Kidney (tissue), 14 donors: ENCODE data around the gene FANCD2. TPM values are rescaled to one million over a fixed set of nuclear protein-coding genes. Genes with fewer than 3 reads are reported as not detected.
A peak's percentile ranks its signal among the peaks of the same experiment; 100 is the strongest.
"Not testable (repeated sequence)": the region's sequence is repeated elsewhere in the genome, so short reads cannot be mapped to it uniquely, and the experiment has no call there.

Source experiments
- DNase-seq, 5 donors: peaks; one replicate each; pipeline ENCODE4 v3.0.0-alpha.2; 2013 to 2020
- FAIRE-seq: peaks from 2 replicates; lab custom pipeline; 2012; peaks lifted over from hg19 to GRCh38; lab: Jason Lieb, UNC
- H3K27ac ChIP-seq, 2 donors: one replicate each; pipeline ENCODE4 v1.7.0; 2013; ENCODE audit warnings: low read depth in 2 of 2, low read length in 2 of 2, inconsistent platforms in 1 of 2
- H3K27me3 ChIP-seq: one replicate; pipeline ENCODE4 v1.7.1; 2013; ENCODE audit warnings: low read length, inconsistent platforms; ENCODE audit not compliant: control insufficient read depth, insufficient read depth
- H3K36me3 ChIP-seq, 3 donors: one replicate each; pipeline versions ENCODE4 v1.7.0 to v1.7.1; 2013; ENCODE audit warnings: low read length in 3 of 3, control low read depth in 1 of 3, inconsistent platforms in 1 of 3; ENCODE audit not compliant: insufficient read depth in 3 of 3, control insufficient read depth in 2 of 3
- H3K4me1 ChIP-seq, 3 donors: one replicate each; pipeline versions ENCODE4 v1.7.0 to v1.7.1; 2013; ENCODE audit warnings: low read length in 3 of 3, inconsistent platforms in 1 of 3, low read depth in 1 of 3; ENCODE audit not compliant: control insufficient read depth in 2 of 3, insufficient read depth in 2 of 3
- H3K4me3 ChIP-seq, 3 donors: one replicate each; pipeline versions ENCODE4 v1.7.0 to v1.8.1; 2013; ENCODE audit warnings: low read length in 3 of 3, control low read depth in 1 of 3, inconsistent platforms in 1 of 3
- H3K9ac ChIP-seq, 3 donors: one replicate each; pipeline versions ENCODE4 v1.7.0 to v1.7.1; 2013; ENCODE audit warnings: low read length in 3 of 3, control low read depth in 1 of 3, inconsistent platforms in 1 of 3
- H3K9me3 ChIP-seq, 3 donors: one replicate each; pipeline versions ENCODE4 v1.7.0 to v1.7.1; 2013; ENCODE audit warnings: low read length in 3 of 3, control low read depth in 1 of 3, inconsistent platforms in 1 of 3; ENCODE audit not compliant: control insufficient read depth in 2 of 3, insufficient read depth in 1 of 3
- intact Hi-C: fragments of 100-400 bp; cut with DNase I; formaldehyde crosslinking; loops from one replicate; pipeline ENCODE4 v1.11.1; 2022
- polyA plus RNA-seq: library from polyadenylated mRNA; stranded (reverse); fragments of 350-450 nt; fragmentation: Illumina TruSeq; extraction: RNeasy Lipid Tissue Mini Kit (QIAGEN cat#74804); gene quantifications from one replicate; pipeline ENCODE4 v1.2.3, GENCODE V29; 2014; ENCODE audit warnings: low read depth, low replicate concordance; ENCODE audit not compliant: insufficient read depth
- total RNA-seq: library from RNA; stranded (reverse); fragmentation: NEBNext Ultra II Directional; extraction: Animal tissue kit (Norgen Biotek cat#: 25700); gene quantifications from one replicate; pipeline ENCODE4 v1.2.1, GENCODE V29; 2021
- TF ChIP-seq, protein P1 (sequence below): IDR thresholded peaks from 3 replicates; pipeline ENCODE4 v1.5.1; 2012; ENCODE audit warnings: mild to moderate bottlenecking, moderate library complexity, borderline replicate concordance; ENCODE audit not compliant: insufficient read depth; ENCODE audit errors: extremely low read depth
- donor health status: control.
- donor health status: control.
- donor health status: control.
- donor health status: control.
- donor health status: control.
- donor health status: DM: yes; HTN: yes; CAD: no.
- donor health status: Normal renal cell carcinoma (clear cell type).

FANCD2 gene
- total and polyA plus RNA-seq, 2 donors from 2014 or later: 0.86 to 4.8 TPM

DNA sequence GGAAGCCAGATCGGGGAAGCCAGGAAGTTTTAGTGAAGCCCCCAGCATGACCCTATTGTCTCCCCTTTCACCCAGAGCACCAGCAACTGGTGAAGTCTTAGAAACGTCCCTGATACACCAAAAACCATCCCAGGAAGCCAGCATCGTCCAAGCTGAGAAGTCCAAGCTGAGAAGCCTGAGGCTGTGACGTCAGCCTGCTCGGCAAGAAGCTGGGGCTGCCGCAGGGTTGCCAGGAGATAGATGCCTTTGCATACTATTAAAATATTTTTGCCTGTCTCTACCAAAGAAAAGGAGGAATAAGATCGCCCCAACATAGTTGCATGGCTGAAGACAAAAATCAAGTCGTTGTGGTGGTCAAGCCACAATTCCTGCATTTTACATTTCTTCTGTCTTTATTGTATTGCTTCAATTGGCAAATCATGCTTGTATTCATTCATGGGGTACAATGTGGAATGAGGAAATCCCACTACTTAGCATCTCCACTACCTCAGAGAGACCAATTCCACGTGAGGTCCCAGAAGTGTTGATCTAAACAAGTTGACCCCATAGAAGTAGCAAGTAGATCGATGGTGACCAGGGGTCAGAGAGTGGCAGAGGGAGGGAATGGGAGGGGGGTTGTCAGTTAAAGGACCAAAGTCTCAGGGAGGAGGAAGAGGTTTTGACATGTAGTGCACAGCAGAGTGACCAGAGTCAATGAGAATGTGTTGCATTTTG lies 20.0 kb upstream of the FANCD2 start:
- intact Hi-C loops: no loop called here
- H3K36me3 ChIP-seq: no peaks in the 10 kb centered on the region
- H3K4me1 ChIP-seq: peaks cover 0 to 5% (median 5%) of the 10 kb centered on the region in 3 donors
- no peak overlapping the region for H3K27ac ChIP-seq
- no peak for DNase-seq
- no peaks in the 10 kb centered on the region for H3K9me3 ChIP-seq
- no peak overlapping the region for H3K4me3 ChIP-seq
- TF ChIP-seq, protein P1, sequence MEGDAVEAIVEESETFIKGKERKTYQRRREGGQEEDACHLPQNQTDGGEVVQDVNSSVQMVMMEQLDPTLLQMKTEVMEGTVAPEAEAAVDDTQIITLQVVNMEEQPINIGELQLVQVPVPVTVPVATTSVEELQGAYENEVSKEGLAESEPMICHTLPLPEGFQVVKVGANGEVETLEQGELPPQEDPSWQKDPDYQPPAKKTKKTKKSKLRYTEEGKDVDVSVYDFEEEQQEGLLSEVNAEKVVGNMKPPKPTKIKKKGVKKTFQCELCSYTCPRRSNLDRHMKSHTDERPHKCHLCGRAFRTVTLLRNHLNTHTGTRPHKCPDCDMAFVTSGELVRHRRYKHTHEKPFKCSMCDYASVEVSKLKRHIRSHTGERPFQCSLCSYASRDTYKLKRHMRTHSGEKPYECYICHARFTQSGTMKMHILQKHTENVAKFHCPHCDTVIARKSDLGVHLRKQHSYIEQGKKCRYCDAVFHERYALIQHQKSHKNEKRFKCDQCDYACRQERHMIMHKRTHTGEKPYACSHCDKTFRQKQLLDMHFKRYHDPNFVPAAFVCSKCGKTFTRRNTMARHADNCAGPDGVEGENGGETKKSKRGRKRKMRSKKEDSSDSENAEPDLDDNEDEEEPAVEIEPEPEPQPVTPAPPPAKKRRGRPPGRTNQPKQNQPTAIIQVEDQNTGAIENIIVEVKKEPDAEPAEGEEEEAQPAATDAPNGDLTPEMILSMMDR: no peak
- FAIRE-seq: no peak
- H3K27me3 ChIP-seq: no peaks in the 10 kb centered on the region
- H3K9ac ChIP-seq: no peak overlapping the region

DNA sequence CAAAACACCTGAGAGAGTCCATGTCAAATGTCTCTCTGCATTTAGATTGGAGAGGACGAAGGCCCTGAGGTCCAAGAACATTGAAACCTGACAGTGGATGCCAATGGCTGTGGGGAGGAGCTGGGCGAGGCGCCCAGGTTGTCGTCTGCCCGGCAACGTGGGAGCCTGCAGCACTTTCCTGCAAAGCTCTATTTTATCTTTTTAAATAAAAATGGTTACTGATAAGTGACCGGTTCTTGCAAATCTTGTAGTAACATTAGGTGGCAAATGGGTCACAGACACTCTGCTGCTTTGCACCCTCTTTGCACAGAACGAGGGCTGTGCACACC lies 19.5 kb upstream of the FANCD2 start:
- H3K27me3 ChIP-seq: no peaks in the 10 kb centered on the region
- TF ChIP-seq, protein P1: no peak
- no peak for FAIRE-seq
- no peak overlapping the region for H3K4me3 ChIP-seq
- H3K36me3 ChIP-seq: no peaks in the 10 kb centered on the region
- H3K9ac ChIP-seq: no peak overlapping the region
- no peak for DNase-seq
- no peaks in the 10 kb centered on the region for H3K9me3 ChIP-seq
- intact Hi-C loops: no loop called here
- no peak overlapping the region for H3K27ac ChIP-seq
- peaks cover 0 to 5% (median 5%) of the 10 kb centered on the region in 3 donors for H3K4me1 ChIP-seq

DNA sequence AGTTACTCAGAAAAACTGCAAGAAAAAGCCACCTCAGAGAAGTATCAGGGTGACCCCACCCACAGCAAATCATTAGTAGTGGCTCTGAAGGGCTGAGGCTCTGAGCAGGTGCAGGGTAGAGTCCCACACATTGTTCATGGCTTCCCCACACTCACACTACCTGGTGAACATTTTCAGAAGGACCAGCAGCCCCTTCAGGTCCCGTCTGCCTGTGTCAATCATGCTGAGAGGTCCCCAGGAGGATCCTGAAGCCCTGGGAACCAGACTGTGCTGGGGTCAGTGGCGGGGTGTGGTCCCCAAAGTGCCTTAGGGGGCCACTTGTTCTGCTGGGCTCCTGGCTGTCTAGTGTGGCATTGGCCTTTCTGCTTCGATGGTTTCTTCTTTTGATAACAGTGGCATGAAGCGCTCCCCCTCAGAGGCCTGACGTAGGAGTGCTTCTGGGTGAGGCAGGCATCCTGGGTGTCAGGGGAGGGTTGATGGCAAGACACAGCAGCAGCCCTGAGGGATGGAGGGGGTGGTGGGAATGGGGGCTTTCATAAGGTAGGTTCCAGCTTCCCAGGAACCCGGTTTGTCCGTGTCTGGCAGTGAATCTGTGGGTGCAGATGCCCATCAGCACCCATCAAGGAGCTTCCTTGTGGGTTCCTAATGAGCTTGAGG lies 19.0 kb upstream of the FANCD2 start:
- Histone ChIP-seq H3K9me3 (no peaks in the 10 kb centered on the region), H3K27ac (no peak overlapping the region), H3K27me3 (no peaks in the 10 kb centered on the region), H3K4me1 (peaks cover 0 to 5% (median 5%) of the 10 kb centered on the region in 3 donors), H3K9ac (no peak overlapping the region), H3K4me3 (no peak overlapping the region), H3K36me3 (no peaks in the 10 kb centered on the region)
- DNase-seq (peak in 2 of 5 donors; percentile 13 to 43), FAIRE-seq (no peak)
- TF ChIP-seq, protein P1: no peak
- intact Hi-C loops: no loop called here

DNA sequence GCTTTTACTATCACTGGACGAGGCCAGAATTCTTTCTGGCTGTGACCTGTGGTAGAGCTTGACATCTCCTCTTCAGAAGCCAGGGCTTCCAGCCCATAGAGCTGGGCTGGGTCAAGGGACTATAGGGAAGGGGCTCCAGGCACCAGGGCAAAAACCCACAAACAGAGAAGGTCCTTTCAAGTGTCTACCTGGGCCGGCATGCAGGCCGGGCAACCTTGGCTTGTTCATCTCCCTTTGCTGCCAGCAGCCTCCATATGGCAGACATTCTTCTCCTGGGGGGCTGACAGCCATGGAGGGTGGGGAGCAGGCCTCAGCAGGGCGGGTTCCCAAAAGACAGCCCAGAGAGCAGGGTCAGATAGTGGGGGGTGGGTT lies 18.0 kb upstream of the FANCD2 start:
- DNase-seq, H3K4me1 ChIP-seq, H3K36me3 ChIP-seq, H3K9me3 ChIP-seq, intact Hi-C loops, H3K4me3 ChIP-seq, H3K9ac ChIP-seq, H3K27ac ChIP-seq, FAIRE-seq, H3K27me3 ChIP-seq: not testable (repeated sequence)
